ENCODE results near the gene SPATA33. TPM values are rescaled to one million over a fixed set of nuclear protein-coding genes. Genes with fewer than 3 reads are reported as not detected.

The SPATA33 gene
- total RNA-seq, 2 experiments from 2014 or later = 4.4 to 7.1 TPM

- no peak overlapping the region for H3K4me3 Mint-ChIP-seq
- H3K27ac Mint-ChIP-seq = no peak overlapping the region
- no peak overlapping the region for H3K4me3 ChIP-seq (ENCODE audit: low read length)
- H3K9me3 ChIP-seq (ENCODE audit: control insufficient read depth in 1 of 2, insufficient read depth in 1 of 2, low read length in 2 of 2) = peaks cover 0 to 2% of the 10 kb centered on the region in 2 experiments
- no peaks in the 10 kb centered on the region for H3K36me3 ChIP-seq (ENCODE audit: insufficient read depth, low read length)
- ATAC-seq (ENCODE audit: poor library complexity) (no peak), DNase-seq (no peak)
- no peak overlapping the region for H3K27ac ChIP-seq (ENCODE audit: low read depth in 1 of 2, low read length in 2 of 2)
- no peaks in the 10 kb centered on the region for H3K27me3 Mint-ChIP-seq
- CTCF ChIA-PET = no interaction called here
- peaks cover 5% of the 10 kb centered on the region for H3K4me1 ChIP-seq (ENCODE audit: insufficient read depth, low read length)
- H3K27me3 ChIP-seq (ENCODE audit: control insufficient read depth in 1 of 2, insufficient read depth in 2 of 2, low read length in 2 of 2) = no peaks in the 10 kb centered on the region
- POLR2A ChIA-PET = no interaction called here
- peaks cover 6% of the 10 kb centered on the region for H3K4me1 Mint-ChIP-seq (ENCODE audit: low read depth)
- H3K36me3 Mint-ChIP-seq (ENCODE audit: low read depth) = no peaks in the 10 kb centered on the region
- no peaks in the 10 kb centered on the region for H3K9me3 Mint-ChIP-seq
- TF ChIP-seq CTCF (IDR thresholded peaks at IDR 0.05) = no peak
- intact Hi-C loops (cut with DNase I, micrococcal nuclease) = no loop called here
These were observed 14.7 kb downstream of the SPATA33 start for GRCh38 chr16:89672177-89672941.

- no peak for TF ChIP-seq CTCF (IDR thresholded peaks at IDR 0.05)
- intact Hi-C loops (cut with DNase I, micrococcal nuclease) = no loop called here
- no peaks in the 10 kb centered on the region for H3K36me3 Mint-ChIP-seq (ENCODE audit: low read depth)
- Histone ChIP-seq H3K27ac (ENCODE audit: low read depth in 1 of 2, low read length in 2 of 2) (no peak overlapping the region), H3K4me1 (ENCODE audit: insufficient read depth, low read length) (no peaks in the 10 kb centered on the region), H3K27me3 (ENCODE audit: control insufficient read depth in 1 of 2, insufficient read depth in 2 of 2, low read length in 2 of 2) (no peaks in the 10 kb centered on the region), H3K36me3 (ENCODE audit: insufficient read depth, low read length) (no peaks in the 10 kb centered on the region), H3K9me3 (ENCODE audit: control insufficient read depth in 1 of 2, insufficient read depth in 1 of 2, low read length in 2 of 2) (peaks cover 0 to 16% of the 10 kb centered on the region in 2 experiments), H3K4me3 (ENCODE audit: low read length) (no peak overlapping the region)
- no peaks in the 10 kb centered on the region for H3K9me3 Mint-ChIP-seq
- ATAC-seq (ENCODE audit: poor library complexity) = no peak
- no peak for DNase-seq
- H3K4me3 Mint-ChIP-seq = no peak overlapping the region
- no peak overlapping the region for H3K27ac Mint-ChIP-seq
- CTCF ChIA-PET = no interaction called here
- no peaks in the 10 kb centered on the region for H3K4me1 Mint-ChIP-seq (ENCODE audit: low read depth)
- POLR2A ChIA-PET = no interaction called here
- no peaks in the 10 kb centered on the region for H3K27me3 Mint-ChIP-seq
These were observed 20.6 kb downstream of the SPATA33 start for GRCh38 chr16:89678258-89678657.

- Histone ChIP-seq H3K4me1 (ENCODE audit: insufficient read depth, low read length) (peaks cover 20% of the 10 kb centered on the region), H3K9me3 (ENCODE audit: control insufficient read depth in 1 of 2, insufficient read depth in 1 of 2, low read length in 2 of 2) (no peaks in the 10 kb centered on the region), H3K36me3 (ENCODE audit: insufficient read depth, low read length) (peaks cover 6% of the 10 kb centered on the region), H3K27ac (ENCODE audit: low read depth in 1 of 2, low read length in 2 of 2) (no peak overlapping the region), H3K27me3 (ENCODE audit: control insufficient read depth in 1 of 2, insufficient read depth in 2 of 2, low read length in 2 of 2) (no peaks in the 10 kb centered on the region), H3K4me3 (ENCODE audit: low read length) (no peak overlapping the region)
- Mint-ChIP-seq H3K4me3 (peak overlapping the region; percentile 56), H3K27ac (no peak overlapping the region), H3K9me3 (no peaks in the 10 kb centered on the region), H3K36me3 (ENCODE audit: low read depth) (peaks cover 16% of the 10 kb centered on the region), H3K4me1 (ENCODE audit: low read depth) (peaks cover 5% of the 10 kb centered on the region), H3K27me3 (no peaks in the 10 kb centered on the region)
- DNase-seq = peak in 1 of 14 experiments; percentile 37
- POLR2A ChIA-PET = interaction anchor here (0.7 to 1.5 kb wide), 8 partner anchors 10 to 1046 kb away, joined by 3 to 20 read pairs (median 4); partner anchors contain the start of genes SPATA2L and TCF25
- ATAC-seq (ENCODE audit: poor library complexity) = no peak
- TF ChIP-seq CTCF (IDR thresholded peaks at IDR 0.05) = no peak
- CTCF ChIA-PET = interaction anchor here (1.5 kb wide), 1 partner anchor 14 kb away, joined by 20 read pairs; the partner anchor contains the start of gene SPATA2L
- intact Hi-C loops (cut with DNase I, micrococcal nuclease) = loop anchor here in 1 of 2 experiments (1.0 kb wide), 2 partner anchors 14 to 29 kb away; partner anchors contain the start of genes CHMP1A and SPATA33
These were observed 28.3 kb downstream of the SPATA33 start for GRCh38 chr16:89685916-89686315.
